ENCODE results near the gene TGFA. TPM values are rescaled to one million over a fixed set of nuclear protein-coding genes. Genes with fewer than 3 reads are reported as not detected.

The TGFA gene
- total RNA-seq, 4 donors from 2014 or later: 0.46 to 2.0 (median 1.3) TPM

DNA sequence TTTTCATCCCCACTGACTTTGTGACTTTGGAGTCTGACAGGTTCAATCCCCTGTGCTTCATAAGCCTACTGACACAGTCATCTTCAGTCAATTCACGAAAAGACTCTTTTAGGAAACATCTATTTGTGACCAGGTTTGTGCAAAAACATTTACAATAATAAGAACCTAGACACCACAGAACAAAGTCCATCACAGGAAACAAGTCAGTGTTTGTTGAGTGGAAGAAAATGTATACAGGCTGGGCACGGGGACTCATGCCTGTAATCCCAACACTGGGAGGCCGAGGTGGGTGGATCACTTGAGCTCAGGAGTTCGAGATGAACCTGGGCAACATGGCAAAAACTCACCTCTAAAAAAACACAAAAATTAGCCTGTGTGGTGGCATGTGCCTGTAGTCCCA, 49.7 kb downstream of the TGFA start:
- WGBS: 86% methylated on average over 4 of the region's 4 CpGs
- Histone ChIP-seq H3K36me3 (no peaks in the 10 kb centered on the region), H3K9me3 (no peaks in the 10 kb centered on the region), H3K4me1 (no peaks in the 10 kb centered on the region), H3K27me3 (peaks cover 0 to 16% (median 0%) of the 10 kb centered on the region in 4 donors), H3K27ac (replicated peaks in 1 of 4) (no peak overlapping the region), H3K4me3 (no peak overlapping the region)
- no peak for TF ChIP-seq EP300 (IDR thresholded peaks at IDR 0.05)
- TF ChIP-seq, protein P1, sequence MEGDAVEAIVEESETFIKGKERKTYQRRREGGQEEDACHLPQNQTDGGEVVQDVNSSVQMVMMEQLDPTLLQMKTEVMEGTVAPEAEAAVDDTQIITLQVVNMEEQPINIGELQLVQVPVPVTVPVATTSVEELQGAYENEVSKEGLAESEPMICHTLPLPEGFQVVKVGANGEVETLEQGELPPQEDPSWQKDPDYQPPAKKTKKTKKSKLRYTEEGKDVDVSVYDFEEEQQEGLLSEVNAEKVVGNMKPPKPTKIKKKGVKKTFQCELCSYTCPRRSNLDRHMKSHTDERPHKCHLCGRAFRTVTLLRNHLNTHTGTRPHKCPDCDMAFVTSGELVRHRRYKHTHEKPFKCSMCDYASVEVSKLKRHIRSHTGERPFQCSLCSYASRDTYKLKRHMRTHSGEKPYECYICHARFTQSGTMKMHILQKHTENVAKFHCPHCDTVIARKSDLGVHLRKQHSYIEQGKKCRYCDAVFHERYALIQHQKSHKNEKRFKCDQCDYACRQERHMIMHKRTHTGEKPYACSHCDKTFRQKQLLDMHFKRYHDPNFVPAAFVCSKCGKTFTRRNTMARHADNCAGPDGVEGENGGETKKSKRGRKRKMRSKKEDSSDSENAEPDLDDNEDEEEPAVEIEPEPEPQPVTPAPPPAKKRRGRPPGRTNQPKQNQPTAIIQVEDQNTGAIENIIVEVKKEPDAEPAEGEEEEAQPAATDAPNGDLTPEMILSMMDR (IDR thresholded peaks at IDR 0.05): no peak
- TF ChIP-seq POLR2A (IDR thresholded peaks at IDR 0.05; ENCODE audit: low read depth): no peak
- TF ChIP-seq POLR2AphosphoS5 (IDR thresholded peaks at IDR 0.05): no peak
- intact Hi-C loops (cut with DNase I): no loop called here
- DNase-seq (ENCODE audit: extremely low spot score): no peak

DNA sequence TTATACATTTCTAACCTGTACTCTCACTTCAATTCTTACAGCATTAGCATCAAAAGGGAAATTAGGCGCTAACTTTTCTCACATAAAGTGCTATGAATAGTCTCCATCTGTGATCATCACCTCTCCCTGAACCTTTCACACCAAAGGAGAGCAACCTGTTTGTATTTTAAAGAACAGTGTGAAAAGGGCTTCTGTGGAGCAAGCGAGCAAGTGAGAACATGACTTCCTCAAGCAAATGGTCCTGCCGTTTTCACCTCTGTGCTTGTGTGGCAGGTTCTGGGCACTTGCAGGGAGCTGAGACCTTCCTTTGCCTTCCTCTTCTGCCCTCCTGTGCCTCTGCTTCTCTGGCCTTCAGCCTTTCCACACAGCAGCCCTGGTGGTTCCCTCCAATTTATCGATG, 51.9 kb downstream of the TGFA start:
- 56% methylated on average over 4 of the region's 4 CpGs for WGBS

DNA sequence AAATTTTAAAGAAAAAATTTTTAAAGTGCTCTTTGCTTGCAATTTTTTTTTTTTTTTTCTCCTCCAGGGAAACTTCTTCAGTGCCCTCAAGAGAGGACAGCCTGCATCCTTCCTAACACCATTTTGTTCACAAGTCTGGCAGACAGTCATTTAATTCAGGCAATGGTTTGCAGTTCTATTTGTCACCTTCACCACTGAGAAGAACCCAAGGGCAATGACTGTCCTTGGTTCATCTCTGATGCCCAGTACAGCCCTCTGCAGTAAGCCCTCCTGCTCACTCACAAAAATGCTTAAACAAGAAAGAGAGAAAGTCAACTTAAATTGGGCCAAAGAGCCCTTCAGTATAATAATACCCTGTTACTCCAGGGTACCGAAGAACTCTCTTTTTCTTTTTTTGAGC, 52.4 kb downstream of the TGFA start:
- Histone ChIP-seq H3K27ac (replicated peaks in 1 of 4) (no peak overlapping the region), H3K4me3 (no peak overlapping the region), H3K4me1 (no peaks in the 10 kb centered on the region), H3K27me3 (peaks cover 0 to 16% (median 0%) of the 10 kb centered on the region in 4 donors), H3K9me3 (no peaks in the 10 kb centered on the region), H3K36me3 (no peaks in the 10 kb centered on the region)
- no peak for DNase-seq (ENCODE audit: extremely low spot score)
- TF ChIP-seq, protein P1 (IDR thresholded peaks at IDR 0.05): no peak
- TF ChIP-seq POLR2A (IDR thresholded peaks at IDR 0.05; ENCODE audit: low read depth) (no peak), POLR2AphosphoS5 (IDR thresholded peaks at IDR 0.05) (no peak), EP300 (IDR thresholded peaks at IDR 0.05) (no peak)
- 93% methylated on average over 1 of the region's 1 CpG for WGBS
- intact Hi-C loops (cut with DNase I): no loop called here

More for the DNA sequence above, 51.9 kb downstream of the TGFA start:
- no peak overlapping the region for H3K27ac ChIP-seq (replicated peaks in 1 of 4)
- no peak overlapping the region for H3K4me3 ChIP-seq
- TF ChIP-seq, protein P1 (IDR thresholded peaks at IDR 0.05): no peak
- TF ChIP-seq EP300 (IDR thresholded peaks at IDR 0.05): no peak
- no peaks in the 10 kb centered on the region for H3K4me1 ChIP-seq
- no peak for DNase-seq (ENCODE audit: extremely low spot score)
- H3K36me3 ChIP-seq: no peaks in the 10 kb centered on the region
- H3K9me3 ChIP-seq: no peaks in the 10 kb centered on the region
- intact Hi-C loops (cut with DNase I): no loop called here
- peaks cover 0 to 16% (median 0%) of the 10 kb centered on the region in 4 donors for H3K27me3 ChIP-seq

DNA sequence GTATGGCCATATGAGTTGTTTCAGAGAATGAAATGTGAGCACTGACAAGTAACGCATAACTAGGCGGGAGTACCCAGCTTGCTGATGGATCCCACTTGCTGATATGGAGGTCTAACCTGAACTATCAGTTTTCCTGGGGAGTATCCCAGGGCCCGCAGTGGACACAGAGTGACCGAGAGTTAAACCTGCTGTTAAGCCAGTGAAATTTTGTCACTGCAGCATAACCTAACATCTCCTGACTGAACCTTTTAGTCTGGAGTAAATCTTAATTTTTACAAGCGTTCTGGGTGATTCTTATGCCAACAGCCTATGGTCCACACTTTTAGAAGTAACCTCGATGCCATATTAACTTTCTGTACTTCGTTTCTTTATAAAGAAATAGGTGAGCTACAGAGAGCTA, 54.4 kb downstream of the TGFA start:
- 95% methylated on average over 7 of the region's 7 CpGs for WGBS
- no peak for DNase-seq (ENCODE audit: extremely low spot score)
- Histone ChIP-seq H3K27ac (replicated peaks in 1 of 4) (no peak overlapping the region), H3K36me3 (no peaks in the 10 kb centered on the region), H3K4me3 (no peak overlapping the region), H3K4me1 (no peaks in the 10 kb centered on the region), H3K27me3 (peaks cover 0 to 16% (median 0%) of the 10 kb centered on the region in 4 donors), H3K9me3 (no peaks in the 10 kb centered on the region)
- TF ChIP-seq POLR2AphosphoS5 (IDR thresholded peaks at IDR 0.05) (no peak), EP300 (IDR thresholded peaks at IDR 0.05) (no peak), POLR2A (IDR thresholded peaks at IDR 0.05; ENCODE audit: low read depth) (no peak)
- TF ChIP-seq, protein P1 (IDR thresholded peaks at IDR 0.05): no peak
- intact Hi-C loops (cut with DNase I): no loop called here

DNA sequence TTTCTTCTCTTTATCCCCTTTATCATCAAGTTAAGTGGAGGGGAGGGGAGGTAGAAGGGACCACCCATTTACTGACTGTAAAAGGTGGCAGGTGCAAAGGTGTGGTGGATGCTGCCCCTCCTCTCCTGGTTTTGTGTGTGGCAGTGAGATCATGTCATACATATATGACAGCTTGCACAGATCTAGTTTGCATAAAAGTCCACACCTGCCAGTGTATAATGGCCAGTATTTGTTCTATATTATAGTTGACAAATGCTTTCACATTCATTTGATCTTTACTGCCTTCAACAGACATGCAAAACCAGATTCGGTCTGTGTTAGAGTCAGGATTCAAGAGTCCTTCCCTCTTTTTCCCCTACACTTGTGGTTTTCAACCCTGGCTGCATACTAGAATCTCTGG, 55.1 kb downstream of the TGFA start:
- Histone ChIP-seq H3K4me1 (no peaks in the 10 kb centered on the region), H3K27me3 (peaks cover 0 to 16% (median 0%) of the 10 kb centered on the region in 4 donors), H3K4me3 (no peak overlapping the region), H3K27ac (replicated peaks in 1 of 4) (no peak overlapping the region), H3K36me3 (no peaks in the 10 kb centered on the region), H3K9me3 (no peaks in the 10 kb centered on the region)
- intact Hi-C loops (cut with DNase I): no loop called here
- TF ChIP-seq POLR2AphosphoS5 (IDR thresholded peaks at IDR 0.05) (no peak), POLR2A (IDR thresholded peaks at IDR 0.05; ENCODE audit: low read depth) (no peak), EP300 (IDR thresholded peaks at IDR 0.05) (no peak)
- TF ChIP-seq, protein P1 (IDR thresholded peaks at IDR 0.05): no peak
- WGBS: 86% methylated on average over 1 of the region's 1 CpG
- DNase-seq (ENCODE audit: extremely low spot score): no peak

All from esophagus muscularis mucosa (tissue), 4 donors.